SK-N-SH treated with all-trans-retinoic acid at 6 μM for 48 hours (cell line): ENCODE results near the gene PTPRO.

Source experiments
- ATAC-seq: fragments of 200-7000 bp; cut with Tn5 transposase; 3 replicates; pipeline ENCODE4 v1.9.1; 2020; ENCODE audit warnings: mild to moderate bottlenecking, moderate library complexity
- ARNTL ChIP-seq: fragments of 450-650 bp; formaldehyde crosslinking; IDR thresholded peaks from 2 replicates; pipeline ENCODE4 v1.5.0; 2020; ENCODE audit warnings: low read depth, mild to moderate bottlenecking, moderate library complexity, borderline replicate concordance
- BACH2 ChIP-seq: fragments of 250-450 bp; sonication (Bioruptor Pico); IDR thresholded peaks from 2 replicates; pipeline ENCODE4 v1.9.0; 2021; ENCODE audit warnings: mild to moderate bottlenecking, borderline replicate concordance
- CSDC2 ChIP-seq: fragments of 250-450 bp; sonication (Bioruptor Pico); IDR thresholded peaks from 2 replicates; pipeline ENCODE4 v1.5.0; 2020; ENCODE audit warnings: mild to moderate bottlenecking, moderate library complexity
- CSRNP3 ChIP-seq: fragments of 250-450 bp; sonication (Bioruptor Pico); IDR thresholded peaks from 2 replicates; pipeline ENCODE4 v1.5.1; 2021; ENCODE audit warnings: mild to moderate bottlenecking, moderate library complexity
- ESRRG ChIP-seq: fragments of 250-450 bp; sonication (Bioruptor Pico); IDR thresholded peaks from 2 replicates; pipeline ENCODE4 v1.6.1; 2021; ENCODE audit warnings: mild to moderate bottlenecking
- GLIS3 ChIP-seq: fragments of 250-450 bp; sonication (Bioruptor Pico); IDR thresholded peaks from 2 replicates; pipeline ENCODE4 v1.5.0; 2020; ENCODE audit warnings: mild to moderate bottlenecking, moderate library complexity
- ISL1 ChIP-seq: fragments of 250-450 bp; sonication (Bioruptor Pico); IDR thresholded peaks from 2 replicates; pipeline ENCODE4 v2.1.2; 2022; ENCODE audit warnings: mild to moderate bottlenecking, moderate library complexity
- OSR1 ChIP-seq: fragments of 250-450 bp; sonication (Bioruptor Pico); IDR thresholded peaks from 2 replicates; pipeline ENCODE4 v1.8.0; 2022; ENCODE audit warnings: moderate library complexity, mild to moderate bottlenecking, inconsistent platforms
- PATZ1 ChIP-seq: fragments of 250-450 bp; sonication (Bioruptor Pico); IDR thresholded peaks from 2 replicates; pipeline ENCODE4 v1.8.0; 2020; ENCODE audit warnings: mild to moderate bottlenecking, moderate library complexity, borderline replicate concordance
- PPARA ChIP-seq: fragments of 250-450 bp; sonication (Bioruptor Pico); IDR thresholded peaks from 2 replicates; pipeline ENCODE4 v1.5.0; 2020; ENCODE audit warnings: mild to moderate bottlenecking, borderline replicate concordance
- RARB ChIP-seq: fragments of 250-450 bp; sonication (Bioruptor Pico); IDR thresholded peaks from 2 replicates; pipeline ENCODE4 v1.8.0; 2021; ENCODE audit warnings: mild to moderate bottlenecking, moderate library complexity
- SNAI2 ChIP-seq: fragments of 250-450 bp; sonication (Bioruptor Pico); IDR thresholded peaks from 2 replicates; pipeline ENCODE4 v1.5.0; 2020; ENCODE audit warnings: mild to moderate bottlenecking, moderate library complexity
- TCF4 ChIP-seq: fragments of 250-450 bp; sonication (Bioruptor Pico); IDR thresholded peaks from 2 replicates; pipeline ENCODE4 v1.8.0; 2021; ENCODE audit warnings: mild to moderate bottlenecking, moderate library complexity, borderline replicate concordance
- TOX ChIP-seq: fragments of 250-450 bp; sonication (Bioruptor Pico); IDR thresholded peaks from 2 replicates; pipeline ENCODE4 v1.8.0; 2021; ENCODE audit warnings: mild to moderate bottlenecking, moderate library complexity, borderline replicate concordance
- ZC3H10 ChIP-seq: fragments of 250-450 bp; sonication (Bioruptor Pico); IDR thresholded peaks from 2 replicates; pipeline ENCODE4 v1.5.1; 2021; ENCODE audit warnings: mild to moderate bottlenecking, moderate library complexity
- ZFP3 ChIP-seq: fragments of 250-450 bp; sonication (Bioruptor Pico); IDR thresholded peaks from 2 replicates; pipeline ENCODE4 v1.5.0; 2020; ENCODE audit warnings: mild to moderate bottlenecking, moderate library complexity
- ZFP30 ChIP-seq: fragments of 450-650 bp; formaldehyde crosslinking; IDR thresholded peaks from 2 replicates; pipeline ENCODE4 v1.5.0; 2022; ENCODE audit warnings: mild to moderate bottlenecking, moderate library complexity
- ZNF70 ChIP-seq: fragments of 450-650 bp; formaldehyde crosslinking; IDR thresholded peaks from 2 replicates; pipeline ENCODE4 v1.5.0; 2020; ENCODE audit warnings: mild to moderate bottlenecking, moderate library complexity
- ZNF8 ChIP-seq: fragments of 450-650 bp; formaldehyde crosslinking; IDR thresholded peaks from 2 replicates; pipeline ENCODE4 v1.5.0; 2020; ENCODE audit warnings: mild to moderate bottlenecking, moderate library complexity
- TF ChIP-seq, protein P1 (sequence below): fragments of 250-450 bp; sonication (Bioruptor Pico); IDR thresholded peaks from 2 replicates; pipeline ENCODE4 v1.5.0; 2020; ENCODE audit warnings: mild to moderate bottlenecking, moderate library complexity
- TF ChIP-seq, protein P2 (sequence below): fragments of 250-450 bp; sonication (Bioruptor Pico); IDR thresholded peaks from 2 replicates; pipeline ENCODE4 v1.8.0; 2021; ENCODE audit warnings: low read depth, mild to moderate bottlenecking, moderate library complexity, borderline replicate concordance

Gene PTPRO

GRCh38 chr12:15536446-15536845, 214.1 kb downstream of the PTPRO start:
- TF ChIP-seq TOX (CRISPR knock-in tag): no peak
- no peak for TF ChIP-seq ESRRG (CRISPR knock-in tag)
- TF ChIP-seq GLIS3 (CRISPR knock-in tag): no peak
- TF ChIP-seq ZNF8 (CRISPR knock-in tag): no peak
- TF ChIP-seq OSR1 (CRISPR knock-in tag): no peak
- TF ChIP-seq, protein P1, sequence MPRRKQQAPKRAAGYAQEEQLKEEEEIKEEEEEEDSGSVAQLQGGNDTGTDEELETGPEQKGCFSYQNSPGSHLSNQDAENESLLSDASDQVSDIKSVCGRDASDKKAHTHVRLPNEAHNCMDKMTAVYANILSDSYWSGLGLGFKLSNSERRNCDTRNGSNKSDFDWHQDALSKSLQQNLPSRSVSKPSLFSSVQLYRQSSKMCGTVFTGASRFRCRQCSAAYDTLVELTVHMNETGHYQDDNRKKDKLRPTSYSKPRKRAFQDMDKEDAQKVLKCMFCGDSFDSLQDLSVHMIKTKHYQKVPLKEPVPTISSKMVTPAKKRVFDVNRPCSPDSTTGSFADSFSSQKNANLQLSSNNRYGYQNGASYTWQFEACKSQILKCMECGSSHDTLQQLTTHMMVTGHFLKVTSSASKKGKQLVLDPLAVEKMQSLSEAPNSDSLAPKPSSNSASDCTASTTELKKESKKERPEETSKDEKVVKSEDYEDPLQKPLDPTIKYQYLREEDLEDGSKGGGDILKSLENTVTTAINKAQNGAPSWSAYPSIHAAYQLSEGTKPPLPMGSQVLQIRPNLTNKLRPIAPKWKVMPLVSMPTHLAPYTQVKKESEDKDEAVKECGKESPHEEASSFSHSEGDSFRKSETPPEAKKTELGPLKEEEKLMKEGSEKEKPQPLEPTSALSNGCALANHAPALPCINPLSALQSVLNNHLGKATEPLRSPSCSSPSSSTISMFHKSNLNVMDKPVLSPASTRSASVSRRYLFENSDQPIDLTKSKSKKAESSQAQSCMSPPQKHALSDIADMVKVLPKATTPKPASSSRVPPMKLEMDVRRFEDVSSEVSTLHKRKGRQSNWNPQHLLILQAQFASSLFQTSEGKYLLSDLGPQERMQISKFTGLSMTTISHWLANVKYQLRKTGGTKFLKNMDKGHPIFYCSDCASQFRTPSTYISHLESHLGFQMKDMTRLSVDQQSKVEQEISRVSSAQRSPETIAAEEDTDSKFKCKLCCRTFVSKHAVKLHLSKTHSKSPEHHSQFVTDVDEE (CRISPR knock-in tag): no peak
- TF ChIP-seq ARNTL (CRISPR knock-in tag): no peak
- no peak for ATAC-seq

DNA sequence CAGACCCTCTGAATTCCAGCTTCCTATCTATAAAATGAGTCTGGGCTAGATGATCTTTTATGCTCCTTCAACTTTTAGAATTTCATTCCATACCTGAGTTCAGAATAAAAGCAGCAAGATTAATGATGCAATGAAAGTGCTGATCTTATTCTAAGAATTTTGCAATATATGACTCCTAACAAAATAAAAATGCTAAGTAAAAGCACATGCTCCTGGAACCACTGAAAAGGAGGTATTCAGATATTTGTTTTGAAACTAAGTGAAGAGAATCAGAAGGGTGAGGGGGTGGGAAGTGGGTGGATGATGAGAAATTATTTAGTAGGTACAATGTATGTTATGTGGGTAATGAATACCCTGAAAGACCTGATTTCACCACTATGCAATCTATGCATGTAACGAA, 216.6 kb downstream of the PTPRO start:
- no peak for ATAC-seq
- no peak for TF ChIP-seq CSDC2 (CRISPR knock-in tag)
- TF ChIP-seq ISL1: peak; percentile 39; the same call in 1 of the 2 replicates

DNA sequence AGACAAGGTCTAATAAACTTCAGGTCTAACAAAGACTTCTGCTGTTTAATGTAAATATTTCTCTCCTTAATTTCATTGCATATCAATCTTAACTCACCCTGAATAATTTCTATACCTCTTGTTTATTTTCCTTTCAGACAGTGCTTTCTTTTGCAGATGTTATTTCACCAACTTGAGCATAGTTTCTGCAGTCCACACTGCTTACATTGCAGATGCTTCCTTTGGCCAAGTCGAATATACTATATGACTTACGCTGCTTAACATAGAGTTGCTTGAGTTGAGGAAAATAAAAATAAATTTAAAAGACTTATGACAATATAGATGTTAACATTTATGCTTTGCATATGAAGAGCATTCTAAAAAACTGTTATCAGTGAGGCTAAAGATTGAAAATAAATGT, 217.7 kb downstream of the PTPRO start:
- TF ChIP-seq SNAI2 (CRISPR knock-in tag) (no peak), BACH2 (no peak), ARNTL (CRISPR knock-in tag) (no peak), ZFP30 (CRISPR knock-in tag) (no peak), RARB (CRISPR knock-in tag) (no peak), ZC3H10 (CRISPR knock-in tag) (no peak), ZNF8 (CRISPR knock-in tag) (no peak), ZFP3 (no peak), CSRNP3 (no peak), ZNF70 (CRISPR knock-in tag) (no peak), OSR1 (CRISPR knock-in tag) (no peak)
- TF ChIP-seq, protein P1 (CRISPR knock-in tag): no peak
- TF ChIP-seq, protein P2, sequence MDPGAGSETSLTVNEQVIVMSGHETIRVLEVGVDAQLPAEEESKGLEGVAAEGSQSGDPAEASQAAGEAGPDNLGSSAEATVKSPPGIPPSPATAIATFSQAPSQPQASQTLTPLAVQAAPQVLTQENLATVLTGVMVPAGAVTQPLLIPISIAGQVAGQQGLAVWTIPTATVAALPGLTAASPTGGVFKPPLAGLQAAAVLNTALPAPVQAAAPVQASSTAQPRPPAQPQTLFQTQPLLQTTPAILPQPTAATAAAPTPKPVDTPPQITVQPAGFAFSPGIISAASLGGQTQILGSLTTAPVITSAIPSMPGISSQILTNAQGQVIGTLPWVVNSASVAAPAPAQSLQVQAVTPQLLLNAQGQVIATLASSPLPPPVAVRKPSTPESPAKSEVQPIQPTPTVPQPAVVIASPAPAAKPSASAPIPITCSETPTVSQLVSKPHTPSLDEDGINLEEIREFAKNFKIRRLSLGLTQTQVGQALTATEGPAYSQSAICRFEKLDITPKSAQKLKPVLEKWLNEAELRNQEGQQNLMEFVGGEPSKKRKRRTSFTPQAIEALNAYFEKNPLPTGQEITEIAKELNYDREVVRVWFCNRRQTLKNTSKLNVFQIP (CRISPR knock-in tag): no peak
- peak; percentile 48 for ATAC-seq

GRCh38 chr12:15540469-15540872, 218.2 kb downstream of the PTPRO start:
- peak; percentile 90 for ATAC-seq
- no peak for TF ChIP-seq ZNF8 (CRISPR knock-in tag)
- no peak for TF ChIP-seq GLIS3 (CRISPR knock-in tag)
- TF ChIP-seq, protein P2 (CRISPR knock-in tag): no peak
- TF ChIP-seq ESRRG (CRISPR knock-in tag): no peak
- TF ChIP-seq, protein P1 (CRISPR knock-in tag): no peak
- TF ChIP-seq ZFP3: peak; percentile 80
- TF ChIP-seq PPARA (CRISPR knock-in tag): no peak
- TF ChIP-seq ZNF70 (CRISPR knock-in tag): no peak
- no peak for TF ChIP-seq ZFP30 (CRISPR knock-in tag)
- 0 out of 2 replicates have a peak, but pooled peaks have one; percentile 43 for TF ChIP-seq PATZ1 (CRISPR knock-in tag)
- TF ChIP-seq TCF4: no peak
- no peak for TF ChIP-seq CSDC2 (CRISPR knock-in tag)
